Hindlimb muscle (tissue), 1 donor: ENCODE data around the gene TRIM47. TPM values are rescaled to one million over a fixed set of nuclear protein-coding genes. Genes with fewer than 3 reads are reported as not detected.

Experiments
- DNase-seq: peaks from one replicate; pipeline ENCODE4 v3.0.0-alpha.2; 2013
- polyA plus RNA-seq: library from polyadenylated mRNA; unstranded; fragments of 120-200 nt; gene quantifications from one replicate; pipeline ENCODE4 v1.2.1, GENCODE V29; 2013; ENCODE audit not compliant: insufficient read length

TRIM47 gene
- polyA plus RNA-seq, 1 donor: 26.3 TPM

DNA sequence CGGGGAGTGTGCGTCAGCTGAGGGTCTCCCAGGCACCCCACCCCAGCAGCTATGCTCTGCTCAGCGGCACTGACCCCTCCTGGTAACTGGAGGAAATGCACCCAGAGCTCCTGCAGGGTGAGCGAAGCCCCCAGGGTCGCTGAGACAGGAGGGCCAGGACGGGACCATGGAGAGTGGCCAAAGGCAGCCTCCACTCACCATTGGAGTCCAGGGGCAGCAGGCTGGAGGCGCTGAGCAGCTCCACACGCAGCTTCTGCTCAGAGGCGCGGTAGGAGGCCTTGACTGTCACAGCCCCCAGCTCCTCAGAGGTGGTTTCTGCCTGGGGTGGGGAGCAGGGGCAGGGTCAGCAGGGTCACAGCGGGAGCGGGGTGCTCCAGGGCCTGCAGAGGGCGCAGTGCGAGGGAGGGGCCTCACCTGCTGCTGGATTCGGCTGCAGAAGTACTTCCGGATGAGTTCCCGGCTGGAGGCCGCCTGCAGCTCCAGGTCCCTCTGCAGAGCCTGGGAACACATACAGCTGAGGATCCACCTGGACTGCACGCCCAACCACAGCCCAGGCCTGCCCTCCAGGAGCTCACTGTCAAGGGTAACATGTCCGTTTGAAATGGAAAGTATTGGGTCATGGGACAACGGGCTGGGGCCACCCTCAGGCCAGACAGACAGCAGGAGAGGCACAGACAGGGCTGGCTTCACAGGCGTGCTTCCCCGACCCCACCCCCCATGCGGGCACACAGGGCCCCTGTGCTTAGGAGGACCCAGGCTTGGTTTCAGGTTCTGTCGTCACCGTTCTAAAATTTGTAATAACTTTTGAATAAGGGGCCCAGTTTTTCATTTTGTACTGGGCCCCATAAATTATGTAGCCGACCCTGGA lies 48.0 kb downstream of the TRIM47 start:
- no peak for DNase-seq

DNA sequence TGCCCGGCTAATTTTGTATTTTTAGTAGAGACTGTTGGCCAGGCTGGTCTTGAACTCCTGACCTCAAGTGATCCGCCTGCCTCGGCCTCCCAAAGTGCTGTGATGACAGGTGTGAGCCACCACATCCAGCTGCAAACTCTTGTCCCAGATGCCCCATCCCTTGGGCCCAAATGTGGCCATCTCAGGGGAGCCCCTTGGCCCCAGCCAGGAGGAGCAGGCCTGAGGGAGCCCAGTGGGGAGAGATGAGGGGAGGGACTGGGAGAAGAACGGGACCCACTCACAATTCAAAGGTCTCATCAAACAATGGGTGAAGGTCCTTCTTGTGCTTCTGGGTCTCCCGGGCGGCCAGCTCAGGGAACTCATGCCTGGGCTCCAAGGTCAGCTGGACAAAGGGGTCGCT lies 48.6 kb downstream of the TRIM47 start:
- DNase-seq: no peak

DNA sequence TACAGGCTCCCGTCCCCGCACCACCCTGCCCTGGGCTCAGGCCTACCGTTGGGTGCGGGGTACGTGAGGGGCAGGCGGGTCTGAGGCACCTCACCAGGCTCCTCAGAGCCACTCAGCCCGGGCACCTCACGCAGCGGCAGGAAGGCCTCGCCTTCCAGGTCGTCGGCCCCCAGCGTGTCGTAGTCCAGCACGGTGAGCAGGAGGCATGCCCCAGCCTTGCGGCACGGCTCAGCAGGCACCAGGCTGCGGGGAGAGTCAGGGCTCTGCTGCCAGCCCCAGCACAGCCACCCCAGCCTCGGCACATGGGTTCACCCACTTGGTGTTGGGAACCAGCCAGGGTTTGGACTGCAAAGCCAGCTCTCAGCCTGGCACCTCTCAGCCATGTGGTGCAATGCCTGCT lies 49.6 kb downstream of the TRIM47 start:
- DNase-seq: no peak

DNA sequence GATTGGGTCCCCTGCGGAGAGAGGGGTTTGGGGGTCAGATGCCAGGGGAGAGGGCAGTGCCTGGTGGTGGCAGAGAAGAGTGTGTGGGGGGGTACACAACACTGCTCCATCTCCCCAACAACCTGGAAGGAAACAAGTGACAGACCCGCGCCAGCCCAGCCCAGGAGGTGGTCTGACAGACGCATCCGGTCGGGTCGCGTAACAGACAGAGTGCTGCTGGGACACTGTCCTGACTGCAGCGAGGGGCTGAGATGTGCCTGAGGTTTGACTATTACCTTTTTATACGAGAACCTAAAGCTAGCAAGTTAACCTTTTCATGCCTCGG lies 50.3 kb downstream of the TRIM47 start:
- no peak for DNase-seq

DNA sequence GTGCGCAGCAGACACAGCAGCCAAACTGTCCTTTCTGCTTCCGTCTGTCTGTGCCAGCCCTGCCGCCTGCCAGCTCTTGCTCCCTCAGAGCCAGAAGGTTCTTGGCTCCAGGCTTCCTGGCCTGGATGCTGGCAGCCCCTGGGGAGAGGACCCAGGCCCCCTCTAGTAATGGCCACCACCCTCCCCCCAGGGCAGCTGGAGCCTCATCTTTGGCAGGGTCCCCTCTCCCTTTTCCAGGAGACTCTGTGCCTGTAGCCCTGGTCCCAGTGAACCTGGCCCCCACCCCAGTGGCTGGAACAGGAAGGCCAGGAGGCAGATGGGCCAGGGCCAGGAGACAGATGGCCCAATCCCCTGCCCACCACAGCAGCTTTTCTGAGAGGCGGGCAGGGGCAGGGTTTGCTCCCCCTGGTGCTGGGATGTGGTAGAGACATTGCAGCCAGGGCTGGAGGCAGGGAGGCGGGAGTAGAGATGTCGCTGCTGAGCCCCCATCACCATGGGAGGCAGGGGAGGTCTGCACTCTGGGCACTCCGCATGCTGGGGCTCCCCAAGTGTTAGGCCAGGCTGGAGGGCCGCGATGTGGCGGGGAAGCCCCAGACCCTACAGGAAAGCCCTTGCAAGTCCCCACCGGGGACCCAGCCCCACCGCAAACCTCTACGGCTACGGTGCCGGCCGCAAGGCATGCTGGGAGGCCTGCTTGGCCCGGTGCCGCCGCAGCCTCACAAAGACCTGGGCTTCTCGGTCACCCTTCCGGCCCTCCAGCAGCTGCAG lies 50.9 kb downstream of the TRIM47 start:
- DNase-seq: peak; percentile 64

DNA sequence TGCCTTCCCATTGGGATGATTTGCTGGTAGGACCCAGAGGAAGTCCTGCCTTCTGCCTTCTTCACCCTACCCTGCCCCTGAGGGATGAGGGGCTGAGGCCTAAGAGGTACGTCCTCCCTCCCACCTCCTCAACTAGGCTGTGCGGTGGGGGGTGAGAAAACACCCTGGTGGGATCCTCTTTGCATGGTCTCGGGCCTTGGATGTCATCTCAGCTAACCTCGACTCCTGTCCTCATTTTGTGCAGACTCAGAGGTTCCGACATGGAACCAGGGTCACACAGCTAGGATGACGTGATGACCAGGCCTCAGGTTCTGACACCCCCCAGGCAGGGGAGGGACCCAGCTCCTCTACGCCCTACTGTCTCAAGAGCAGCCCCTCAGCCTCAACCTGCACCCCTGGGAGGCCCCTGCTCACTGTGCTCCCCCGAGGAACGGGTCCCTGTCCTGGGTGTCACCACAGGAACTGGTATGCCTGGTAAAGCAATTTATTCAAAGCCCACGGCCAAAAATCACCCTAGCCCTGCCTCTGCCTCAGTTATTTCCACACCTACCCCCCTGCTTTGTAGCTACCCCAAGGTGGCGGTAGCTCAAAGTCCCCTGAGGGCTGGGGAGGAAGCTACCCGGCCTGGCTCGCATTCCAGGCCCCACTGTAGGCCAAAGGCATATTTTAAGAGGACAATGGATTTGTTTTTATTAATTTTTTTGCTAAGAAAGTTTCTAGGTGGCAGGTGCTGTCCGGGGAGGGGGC lies 51.6 kb downstream of the TRIM47 start:
- DNase-seq: no peak

DNA sequence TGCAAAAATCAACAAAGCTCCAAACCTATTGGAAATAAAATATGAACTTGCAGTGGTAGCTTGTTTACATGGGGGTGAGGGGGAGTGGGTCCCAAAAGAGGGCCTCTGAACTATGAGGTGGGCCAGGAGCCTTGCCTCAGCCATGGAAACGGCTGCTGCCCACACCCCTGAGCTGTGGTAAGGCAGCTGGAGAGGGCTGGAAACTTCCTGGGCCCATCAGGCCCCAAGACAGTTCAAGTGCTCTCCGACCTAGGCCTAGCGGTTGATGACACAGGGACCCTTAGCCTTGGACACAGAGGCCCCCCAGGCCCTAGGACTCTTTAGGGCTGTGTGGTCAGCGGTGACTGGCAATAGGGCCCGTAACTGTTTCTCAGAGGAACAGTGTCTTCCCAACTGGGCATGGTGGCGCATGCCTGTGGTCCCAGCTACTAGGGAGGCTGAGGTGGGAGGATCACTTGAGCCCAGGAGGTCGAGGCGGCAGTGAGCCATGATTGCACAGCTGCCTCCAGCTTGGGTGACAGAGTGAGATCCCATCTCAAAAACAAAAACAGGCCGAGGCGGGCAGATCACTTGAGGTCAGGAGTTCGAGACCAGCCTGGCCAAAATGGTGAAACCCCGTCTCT lies 52.5 kb downstream of the TRIM47 start:
- DNase-seq: no peak

DNA sequence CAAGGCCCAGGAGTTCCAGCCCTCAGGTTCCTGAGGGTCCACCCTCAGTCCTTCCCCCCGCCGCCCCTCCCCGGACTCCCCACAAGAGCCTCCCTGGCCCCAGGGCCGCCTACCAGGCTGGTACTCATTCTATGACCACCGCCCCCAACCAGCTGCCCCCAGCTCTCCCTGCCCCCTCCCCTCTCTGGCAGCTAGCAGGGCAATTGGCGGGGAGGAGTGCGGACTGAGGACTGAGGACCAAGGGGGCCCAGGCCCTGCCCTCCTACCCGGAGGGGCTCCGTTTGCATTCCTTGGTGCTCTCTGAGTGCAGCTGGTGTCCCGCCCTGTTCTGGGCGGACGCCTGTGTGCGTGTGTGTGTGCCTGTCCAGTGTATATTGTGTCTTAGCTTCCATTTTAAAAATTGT lies 53.2 kb downstream of the TRIM47 start:
- DNase-seq: peak; percentile 69

DNA sequence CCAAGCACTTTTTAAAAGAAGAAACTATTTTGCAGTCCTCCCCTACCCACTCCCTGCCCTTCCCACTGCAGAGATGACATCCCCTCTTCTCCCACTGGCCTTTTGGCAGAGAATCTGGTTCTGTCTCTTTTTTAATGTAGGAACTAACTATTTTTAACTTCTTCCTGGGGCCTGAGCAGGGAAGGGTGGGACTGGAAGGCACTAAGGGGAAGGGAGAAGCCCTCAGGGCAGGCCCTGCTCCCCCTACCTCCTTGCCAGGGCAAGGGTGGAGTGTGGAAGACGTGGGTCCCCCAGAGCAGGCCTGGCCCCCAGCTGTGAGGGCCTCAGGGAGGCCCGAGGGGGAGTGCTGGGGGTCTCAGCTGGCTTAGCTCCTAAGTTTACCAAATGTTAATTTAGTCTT lies 53.7 kb downstream of the TRIM47 start:
- no peak for DNase-seq

Other genes starting within 250 kb of the TRIM47 start
- gene SMIM5, start 245.1 kb downstream of the TRIM47 start, polyA plus RNA-seq: 6.9 TPM
- 19.4 TPM for gene RECQL5, start 211.4 kb downstream of the TRIM47 start, polyA plus RNA-seq
- gene SAP30BP, start 211.2 kb downstream of the TRIM47 start, polyA plus RNA-seq: 83.7 TPM
- 7.6 TPM for gene ITGB4, start 157.1 kb downstream of the TRIM47 start, polyA plus RNA-seq
- 32.2 TPM for gene GALK1, start 113.4 kb downstream of the TRIM47 start, polyA plus RNA-seq
- 30.9 TPM for gene UNK, start 93.8 kb downstream of the TRIM47 start, polyA plus RNA-seq
- gene UNC13D, start 34.2 kb downstream of the TRIM47 start, polyA plus RNA-seq: 6.2 TPM
- gene WBP2, start 23.2 kb downstream of the TRIM47 start, polyA plus RNA-seq: 64.3 TPM
- gene TRIM65, start 18.4 kb upstream of the TRIM47 start, polyA plus RNA-seq: 18.5 TPM
- 68.7 TPM for gene MRPL38, start 26.3 kb upstream of the TRIM47 start, polyA plus RNA-seq
- gene FBF1, start 62.5 kb upstream of the TRIM47 start, polyA plus RNA-seq: 6.8 TPM
- gene ACOX1, start 100.6 kb upstream of the TRIM47 start, polyA plus RNA-seq: 20.4 TPM
- 9.6 TPM for gene TEN1, start 100.7 kb upstream of the TRIM47 start, polyA plus RNA-seq
- 4.8 TPM for gene CDK3, start 122.3 kb upstream of the TRIM47 start, polyA plus RNA-seq
- gene EVPL, start 148.7 kb upstream of the TRIM47 start, polyA plus RNA-seq: 0.54 TPM
- gene SRP68, start 193.9 kb upstream of the TRIM47 start, polyA plus RNA-seq: 86.8 TPM
- not detected for gene GALR2, start 196.2 kb upstream of the TRIM47 start, polyA plus RNA-seq
- 10.4 TPM for gene ZACN, start 200.6 kb upstream of the TRIM47 start, polyA plus RNA-seq
- gene EXOC7, start 225.2 kb upstream of the TRIM47 start, polyA plus RNA-seq: 84.2 TPM